T-helper 2 cell treated with Interferon-gamma antibody and Interleukin-4, amounts not matched to agents 5 μg/mL and 100 μg/mL, for 36 hours (primary cell): ENCODE measurements around the gene ARID5B.
A peak's percentile ranks its signal among the peaks of the same experiment; 100 is the strongest.

Experiments
- DNase-seq: peaks from one replicate; pipeline ENCODE4 v3.0.0; 2021; ENCODE audit warnings: low spot score
- H3K27ac Mint-ChIP-seq: one replicate; pipeline ENCODE4 v1.8.0; 2021; ENCODE audit warnings: mild to moderate bottlenecking, mixed read lengths
- H3K27me3 Mint-ChIP-seq: one replicate; pipeline ENCODE4 v1.8.0; 2021; ENCODE audit warnings: low read depth, mixed read lengths
- H3K36me3 Mint-ChIP-seq: one replicate; pipeline ENCODE4 v1.8.0; 2021; ENCODE audit warnings: low read depth, mixed read lengths
- H3K4me1 Mint-ChIP-seq: one replicate; pipeline ENCODE4 v1.8.0; 2021; ENCODE audit warnings: low read depth, mixed read lengths
- H3K4me3 Mint-ChIP-seq: one replicate; pipeline ENCODE4 v1.8.0; 2022; ENCODE audit warnings: mild to moderate bottlenecking, moderate library complexity, mixed read lengths
- H3K9me3 Mint-ChIP-seq: one replicate; pipeline ENCODE4 v1.8.0; 2021; ENCODE audit warnings: mixed read lengths

ARID5B gene

GRCh38 chr10:62038609-62039190 lies 137.2 kb downstream of the ARID5B start:
- Mint-ChIP-seq H3K4me3 (peak overlapping the region; percentile 57), H3K4me1 (peaks cover 59% of the 10 kb centered on the region), H3K36me3 (peaks cover 18% of the 10 kb centered on the region), H3K27ac (peak overlapping the region; percentile 62), H3K27me3 (no peaks in the 10 kb centered on the region), H3K9me3 (no peaks in the 10 kb centered on the region)
- peak; percentile 67 for DNase-seq

GRCh38 chr10:62039954-62040353 lies 138.5 kb downstream of the ARID5B start:
- peaks cover 67% of the 10 kb centered on the region for H3K4me1 Mint-ChIP-seq
- H3K9me3 Mint-ChIP-seq = no peaks in the 10 kb centered on the region
- H3K27me3 Mint-ChIP-seq = no peaks in the 10 kb centered on the region
- DNase-seq = no peak
- H3K36me3 Mint-ChIP-seq = peaks cover 23% of the 10 kb centered on the region
- peak overlapping the region; percentile 49 for H3K27ac Mint-ChIP-seq
- no peak overlapping the region for H3K4me3 Mint-ChIP-seq

- Mint-ChIP-seq H3K36me3 (peaks cover 25% of the 10 kb centered on the region), H3K9me3 (no peaks in the 10 kb centered on the region), H3K27me3 (no peaks in the 10 kb centered on the region), H3K4me1 (peaks cover 74% of the 10 kb centered on the region), H3K27ac (peak overlapping the region; percentile 74), H3K4me3 (peak overlapping the region; percentile 9)
- no peak for DNase-seq
Observed at GRCh38 chr10:62040881-62041280, 139.4 kb downstream of the ARID5B start.

GRCh38 chr10:62043421-62044021 lies 142.0 kb downstream of the ARID5B start:
- DNase-seq = no peak
- peaks cover 26% of the 10 kb centered on the region for H3K36me3 Mint-ChIP-seq
- peak overlapping the region; percentile 47 for H3K27ac Mint-ChIP-seq
- no peaks in the 10 kb centered on the region for H3K9me3 Mint-ChIP-seq
- peak overlapping the region; percentile 37 for H3K4me3 Mint-ChIP-seq
- peaks cover 89% of the 10 kb centered on the region for H3K4me1 Mint-ChIP-seq
- H3K27me3 Mint-ChIP-seq = no peaks in the 10 kb centered on the region

- Mint-ChIP-seq H3K4me3 (peak overlapping the region; percentile 47), H3K9me3 (no peaks in the 10 kb centered on the region)
Observed at GRCh38 chr10:62044566-62044965, 143.1 kb downstream of the ARID5B start.

GRCh38 chr10:62045765-62046521 lies 144.4 kb downstream of the ARID5B start:
- H3K27ac Mint-ChIP-seq = peak overlapping the region; percentile 97
- no peaks in the 10 kb centered on the region for H3K9me3 Mint-ChIP-seq
- H3K36me3 Mint-ChIP-seq = peaks cover 32% of the 10 kb centered on the region
- H3K27me3 Mint-ChIP-seq = no peaks in the 10 kb centered on the region
- H3K4me1 Mint-ChIP-seq = peaks cover 93% of the 10 kb centered on the region
- no peak for DNase-seq
- H3K4me3 Mint-ChIP-seq = peak overlapping the region; percentile 92

More at GRCh38 chr10:62044566-62044965, 143.1 kb downstream of the ARID5B start:
- DNase-seq = no peak
- Mint-ChIP-seq H3K27ac (peak overlapping the region; percentile 73), H3K36me3 (peaks cover 25% of the 10 kb centered on the region), H3K4me1 (peaks cover 88% of the 10 kb centered on the region), H3K27me3 (no peaks in the 10 kb centered on the region)

GRCh38 chr10:62046522-62047227 lies 145.2 kb downstream of the ARID5B start:
- Mint-ChIP-seq H3K36me3 (peaks cover 37% of the 10 kb centered on the region), H3K4me1 (peaks cover 93% of the 10 kb centered on the region), H3K4me3 (peak overlapping the region; percentile 92), H3K9me3 (no peaks in the 10 kb centered on the region), H3K27me3 (no peaks in the 10 kb centered on the region), H3K27ac (peak overlapping the region; percentile 97)
- no peak for DNase-seq

- H3K27ac Mint-ChIP-seq = peak overlapping the region; percentile 97
- H3K27me3 Mint-ChIP-seq = no peaks in the 10 kb centered on the region
- peaks cover 41% of the 10 kb centered on the region for H3K36me3 Mint-ChIP-seq
- no peak for DNase-seq
- no peaks in the 10 kb centered on the region for H3K9me3 Mint-ChIP-seq
- peaks cover 94% of the 10 kb centered on the region for H3K4me1 Mint-ChIP-seq
- H3K4me3 Mint-ChIP-seq = peak overlapping the region; percentile 92
Observed at GRCh38 chr10:62047228-62047892, 145.9 kb downstream of the ARID5B start.

GRCh38 chr10:62047960-62048383 lies 146.5 kb downstream of the ARID5B start:
- Mint-ChIP-seq H3K27ac (peak overlapping the region; percentile 97), H3K4me3 (peak overlapping the region; percentile 92), H3K4me1 (peaks cover 96% of the 10 kb centered on the region), H3K9me3 (no peaks in the 10 kb centered on the region), H3K36me3 (peaks cover 46% of the 10 kb centered on the region), H3K27me3 (no peaks in the 10 kb centered on the region)
- DNase-seq = peak; percentile 55

GRCh38 chr10:62048470-62048869 lies 147.0 kb downstream of the ARID5B start:
- H3K27ac Mint-ChIP-seq = peak overlapping the region; percentile 97
- peaks cover 96% of the 10 kb centered on the region for H3K4me1 Mint-ChIP-seq
- DNase-seq = no peak
- H3K36me3 Mint-ChIP-seq = peaks cover 47% of the 10 kb centered on the region
- H3K27me3 Mint-ChIP-seq = no peaks in the 10 kb centered on the region
- no peaks in the 10 kb centered on the region for H3K9me3 Mint-ChIP-seq
- H3K4me3 Mint-ChIP-seq = peak overlapping the region; percentile 92

- Mint-ChIP-seq H3K4me1 (peaks cover 96% of the 10 kb centered on the region), H3K27ac (peak overlapping the region; percentile 97), H3K36me3 (peaks cover 48% of the 10 kb centered on the region), H3K9me3 (no peaks in the 10 kb centered on the region), H3K4me3 (peak overlapping the region; percentile 92), H3K27me3 (no peaks in the 10 kb centered on the region)
- DNase-seq = peak; percentile 81
Observed at GRCh38 chr10:62048919-62049623, 147.6 kb downstream of the ARID5B start.

- Mint-ChIP-seq H3K9me3 (no peaks in the 10 kb centered on the region), H3K27ac (peak overlapping the region; percentile 97), H3K27me3 (no peaks in the 10 kb centered on the region), H3K4me3 (peak overlapping the region; percentile 92), H3K36me3 (peaks cover 52% of the 10 kb centered on the region), H3K4me1 (peaks cover 96% of the 10 kb centered on the region)
- DNase-seq = no peak
Observed at GRCh38 chr10:62049624-62050345, 148.3 kb downstream of the ARID5B start.
